ENCODE results near the gene FANCB.

FANCB gene

GRCh38 chrX:14826319-14826718, 46.5 kb downstream of the FANCB start:
- Histone ChIP-seq H3K9me2 (replicated peaks; ENCODE audit: insufficient read depth, low read length) (no peaks in the 10 kb centered on the region), H3K79me2 (ENCODE audit: insufficient read depth, low read length) (no peaks in the 10 kb centered on the region), H3K9ac (ENCODE audit: low read length) (no peak overlapping the region), H3K27me3 (ENCODE audit: low read length) (no peaks in the 10 kb centered on the region), H3K27ac (ENCODE audit: low read depth, low read length) (no peak overlapping the region), H4K20me1 (ENCODE audit: low read depth, low read length) (no peaks in the 10 kb centered on the region), H3K4me3 (ENCODE audit: insufficient read depth, low read length, poor library complexity, severe bottlenecking) (no peak overlapping the region), H3F3A (ENCODE audit: insufficient read depth) (no peaks in the 10 kb centered on the region), H3K36me3 (ENCODE audit: low read length) (no peaks in the 10 kb centered on the region), H2AFZ (ENCODE audit: low read depth, low read length, severe bottlenecking) (no peak overlapping the region), H3K9me3 (ENCODE audit: insufficient read depth, low read length) (no peaks in the 10 kb centered on the region), H3K4me2 (ENCODE audit: low read depth, low read length, poor library complexity, severe bottlenecking) (no peak overlapping the region)
- TF ChIP-seq CTCF (IDR thresholded peaks at IDR 0.05; ENCODE audit: insufficient read depth, low read length, poor library complexity, severe bottlenecking) (no peak), EZH2phosphoT487 (conservative IDR thresholded peaks at IDR 0.05; ENCODE audit: low read length) (no peak)

- Histone ChIP-seq H3K4me2 (ENCODE audit: low read depth, low read length, poor library complexity, severe bottlenecking) (no peak overlapping the region), H3F3A (ENCODE audit: insufficient read depth) (no peaks in the 10 kb centered on the region), H3K27ac (ENCODE audit: low read depth, low read length) (no peak overlapping the region), H3K9ac (ENCODE audit: low read length) (no peak overlapping the region), H3K27me3 (ENCODE audit: low read length) (no peaks in the 10 kb centered on the region), H3K79me2 (ENCODE audit: insufficient read depth, low read length) (no peaks in the 10 kb centered on the region), H2AFZ (ENCODE audit: low read depth, low read length, severe bottlenecking) (no peak overlapping the region), H3K4me3 (ENCODE audit: insufficient read depth, low read length, poor library complexity, severe bottlenecking) (no peak overlapping the region), H3K36me3 (ENCODE audit: low read length) (no peaks in the 10 kb centered on the region), H3K9me2 (replicated peaks; ENCODE audit: insufficient read depth, low read length) (no peaks in the 10 kb centered on the region), H3K9me3 (ENCODE audit: insufficient read depth, low read length) (no peaks in the 10 kb centered on the region), H4K20me1 (ENCODE audit: low read depth, low read length) (no peaks in the 10 kb centered on the region)
- TF ChIP-seq CTCF (IDR thresholded peaks at IDR 0.05; ENCODE audit: insufficient read depth, low read length, poor library complexity, severe bottlenecking) (no peak), EZH2phosphoT487 (conservative IDR thresholded peaks at IDR 0.05; ENCODE audit: low read length) (no peak)
These were observed 47.0 kb downstream of the FANCB start for GRCh38 chrX:14825851-14826250.

- no peaks in the 10 kb centered on the region for H4K20me1 ChIP-seq (ENCODE audit: low read depth, low read length)
- TF ChIP-seq EZH2phosphoT487 (conservative IDR thresholded peaks at IDR 0.05; ENCODE audit: low read length) (no peak), CTCF (IDR thresholded peaks at IDR 0.05; ENCODE audit: insufficient read depth, low read length, poor library complexity, severe bottlenecking) (no peak)
- H2AFZ ChIP-seq (ENCODE audit: low read depth, low read length, severe bottlenecking), result no peak overlapping the region
- no peak overlapping the region for H3K4me2 ChIP-seq (ENCODE audit: low read depth, low read length, poor library complexity, severe bottlenecking)
- H3K9ac ChIP-seq (ENCODE audit: low read length), result no peak overlapping the region
- H3K27ac ChIP-seq (ENCODE audit: low read depth, low read length), result no peak overlapping the region
- H3K36me3 ChIP-seq (ENCODE audit: low read length), result no peaks in the 10 kb centered on the region
- no peaks in the 10 kb centered on the region for H3K9me2 ChIP-seq (replicated peaks; ENCODE audit: insufficient read depth, low read length)
- no peaks in the 10 kb centered on the region for H3F3A ChIP-seq (ENCODE audit: insufficient read depth)
- H3K27me3 ChIP-seq (ENCODE audit: low read length), result no peaks in the 10 kb centered on the region
- H3K79me2 ChIP-seq (ENCODE audit: insufficient read depth, low read length), result no peaks in the 10 kb centered on the region
- no peak overlapping the region for H3K4me3 ChIP-seq (ENCODE audit: insufficient read depth, low read length, poor library complexity, severe bottlenecking)
- H3K9me3 ChIP-seq (ENCODE audit: insufficient read depth, low read length), result no peaks in the 10 kb centered on the region
These were observed 53.1 kb downstream of the FANCB start for GRCh38 chrX:14819769-14820168.

Data from SU-DHL-6 (cell line).